ENCODE data around the gene DMAC2.
"Not testable (repeated sequence)": the region's sequence is repeated elsewhere in the genome, so short reads cannot be mapped to it uniquely, and the experiment has no call there.

The DMAC2 gene

GRCh38 chr19:41422456-41422855, 17.3 kb downstream of the DMAC2 start:
- DNase-seq (ENCODE audit: low read depth in 2 of 2): no peak

- no peak for DNase-seq (ENCODE audit: low read depth in 2 of 2)
Measured at GRCh38 chr19:41421973-41422372, 17.7 kb downstream of the DMAC2 start.

GRCh38 chr19:41421314-41421713, 18.4 kb downstream of the DMAC2 start:
- no peak for DNase-seq (ENCODE audit: low read depth in 2 of 2)

- DNase-seq (ENCODE audit: low read depth in 2 of 2): no peak
Measured at GRCh38 chr19:41420101-41420880, 19.4 kb downstream of the DMAC2 start.

GRCh38 chr19:41416194-41416674, 23.5 kb downstream of the DMAC2 start:
- DNase-seq (ENCODE audit: low read depth in 2 of 2): no peak

GRCh38 chr19:41415154-41415571, 24.5 kb downstream of the DMAC2 start:
- no peak for DNase-seq (ENCODE audit: low read depth in 2 of 2)

GRCh38 chr19:41414461-41414860, 25.3 kb downstream of the DMAC2 start:
- DNase-seq (ENCODE audit: low read depth in 2 of 2): no peak

- no peak for DNase-seq (ENCODE audit: low read depth in 2 of 2)
Measured at GRCh38 chr19:41413947-41414346, 25.8 kb downstream of the DMAC2 start.

GRCh38 chr19:41412953-41413352, 26.8 kb downstream of the DMAC2 start:
- DNase-seq (ENCODE audit: low read depth in 2 of 2): no peak

- no peak for DNase-seq (ENCODE audit: low read depth in 2 of 2)
Measured at GRCh38 chr19:41411968-41412265, 27.8 kb downstream of the DMAC2 start.

GRCh38 chr19:41411100-41411967, 28.4 kb downstream of the DMAC2 start:
- DNase-seq (ENCODE audit: low read depth in 2 of 2): no peak

GRCh38 chr19:41410336-41411054, 29.2 kb downstream of the DMAC2 start:
- DNase-seq (ENCODE audit: low read depth in 2 of 2): no peak

GRCh38 chr19:41409288-41409687, 30.4 kb downstream of the DMAC2 start:
- DNase-seq (ENCODE audit: low read depth in 2 of 2): no peak

GRCh38 chr19:41408846-41409245, 30.9 kb downstream of the DMAC2 start:
- DNase-seq (ENCODE audit: low read depth in 2 of 2): not testable (repeated sequence)

- DNase-seq (ENCODE audit: low read depth in 2 of 2): no peak
Measured at GRCh38 chr19:41408256-41408655, 31.5 kb downstream of the DMAC2 start.

- no peak for DNase-seq (ENCODE audit: low read depth in 2 of 2)
Measured at GRCh38 chr19:41407271-41407670, 32.4 kb downstream of the DMAC2 start.

GRCh38 chr19:41405776-41406175, 33.9 kb downstream of the DMAC2 start:
- DNase-seq (ENCODE audit: low read depth in 2 of 2): no peak

- DNase-seq (ENCODE audit: low read depth in 2 of 2): no peak
Measured at GRCh38 chr19:41403181-41403970, 36.3 kb downstream of the DMAC2 start.

- DNase-seq (ENCODE audit: low read depth in 2 of 2): no peak
Measured at GRCh38 chr19:41402010-41402409, 37.7 kb downstream of the DMAC2 start.

GRCh38 chr19:41401483-41401882, 38.2 kb downstream of the DMAC2 start:
- DNase-seq (ENCODE audit: low read depth in 2 of 2): no peak

- no peak for DNase-seq (ENCODE audit: low read depth in 2 of 2)
Measured at GRCh38 chr19:41399525-41399924, 40.2 kb downstream of the DMAC2 start.
